HG03159 (cell line): Measurements from ENCODE around the gene DVL2.
"Not testable (repeated sequence)": the region's sequence is repeated elsewhere in the genome, so short reads cannot be mapped to it uniquely, and the experiment has no call there.

Source experiments
- ATAC-seq: cut with Tn5 transposase; IDR thresholded peaks from one replicate; pipeline ENCODE4 v1.9.1; 2021; ENCODE audit warnings: mild to moderate bottlenecking, moderate library complexity; ENCODE audit not compliant: unreplicated experiment

The DVL2 gene

DNA sequence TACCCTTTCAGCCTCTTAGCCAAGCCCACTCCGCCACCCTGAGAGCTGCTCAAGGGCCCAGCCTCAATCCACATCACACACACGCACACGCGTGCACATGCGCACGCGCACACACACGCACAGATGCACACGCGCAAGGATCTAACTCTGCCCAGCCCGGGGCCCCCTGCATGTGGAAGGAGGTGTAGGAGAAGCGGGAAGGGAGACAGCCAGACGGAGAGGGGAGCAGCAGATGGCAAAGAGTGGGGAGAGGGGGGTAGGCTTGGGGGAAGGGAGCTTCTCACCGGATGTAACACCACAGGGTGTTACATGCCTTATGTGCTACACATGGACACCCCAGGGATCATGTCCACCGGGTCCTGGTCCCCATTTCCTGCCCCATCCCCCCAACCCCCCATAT is 30.0 kb downstream of the DVL2 start:
- ATAC-seq, result no peak

DNA sequence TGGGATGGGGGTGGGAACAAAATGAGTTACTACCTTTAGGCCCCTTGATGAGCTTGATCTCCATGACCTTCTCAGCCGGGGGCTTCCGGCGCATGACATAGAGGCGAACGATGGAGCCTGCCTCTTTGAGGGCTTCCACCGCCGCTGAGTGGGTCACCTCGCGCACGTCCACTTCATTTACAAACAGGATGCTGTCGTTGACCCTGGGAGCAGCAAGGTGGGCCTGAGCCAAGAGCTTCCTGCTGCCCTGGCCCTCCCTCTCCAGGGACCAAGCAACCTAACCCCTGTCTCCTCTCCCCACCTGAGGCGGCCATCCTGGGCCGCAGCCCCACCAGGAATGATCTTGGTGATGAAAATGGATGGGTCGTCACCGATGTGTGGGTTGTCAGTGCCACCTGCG is 30.9 kb downstream of the DVL2 start:
- no peak for ATAC-seq

GRCh38 chr17:7196651-7197401 is 37.5 kb downstream of the DVL2 start:
- ATAC-seq, result no peak

GRCh38 chr17:7195971-7196370 is 38.3 kb downstream of the DVL2 start:
- ATAC-seq, result no peak

DNA sequence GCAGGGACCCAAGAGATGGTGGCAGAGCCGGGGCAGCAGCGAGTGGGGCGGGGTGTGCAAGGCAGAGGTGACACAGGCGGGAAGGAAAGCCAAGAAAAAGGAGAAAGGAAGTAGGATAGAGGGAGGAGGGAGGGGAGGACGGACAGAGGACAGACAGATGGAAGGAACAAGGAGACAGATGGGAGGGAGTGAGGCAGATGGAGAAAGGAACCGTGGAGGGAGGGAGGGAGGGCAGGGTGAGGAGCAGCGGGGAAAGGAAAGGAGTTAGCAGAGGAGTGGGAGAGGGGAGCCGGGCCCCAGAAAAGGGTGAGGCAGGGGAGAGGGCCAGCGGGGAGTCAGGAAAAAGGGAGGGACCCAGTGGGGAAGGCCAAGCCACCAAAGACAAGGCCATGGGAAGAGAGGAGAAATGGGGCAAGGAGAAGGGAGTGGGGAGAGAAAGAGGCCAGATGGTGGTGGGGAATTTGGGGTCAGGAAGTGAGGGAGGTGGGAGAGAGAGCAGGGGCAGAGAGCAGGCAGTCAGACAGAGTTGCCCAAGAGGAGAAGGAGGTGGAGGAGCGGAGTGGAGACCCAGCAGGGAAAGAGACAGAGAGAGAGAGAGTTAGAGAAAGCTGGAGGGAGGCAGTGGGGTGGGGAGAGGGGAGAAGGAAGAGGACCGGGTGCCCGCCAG is 41.9 kb downstream of the DVL2 start:
- ATAC-seq, result no peak

DNA sequence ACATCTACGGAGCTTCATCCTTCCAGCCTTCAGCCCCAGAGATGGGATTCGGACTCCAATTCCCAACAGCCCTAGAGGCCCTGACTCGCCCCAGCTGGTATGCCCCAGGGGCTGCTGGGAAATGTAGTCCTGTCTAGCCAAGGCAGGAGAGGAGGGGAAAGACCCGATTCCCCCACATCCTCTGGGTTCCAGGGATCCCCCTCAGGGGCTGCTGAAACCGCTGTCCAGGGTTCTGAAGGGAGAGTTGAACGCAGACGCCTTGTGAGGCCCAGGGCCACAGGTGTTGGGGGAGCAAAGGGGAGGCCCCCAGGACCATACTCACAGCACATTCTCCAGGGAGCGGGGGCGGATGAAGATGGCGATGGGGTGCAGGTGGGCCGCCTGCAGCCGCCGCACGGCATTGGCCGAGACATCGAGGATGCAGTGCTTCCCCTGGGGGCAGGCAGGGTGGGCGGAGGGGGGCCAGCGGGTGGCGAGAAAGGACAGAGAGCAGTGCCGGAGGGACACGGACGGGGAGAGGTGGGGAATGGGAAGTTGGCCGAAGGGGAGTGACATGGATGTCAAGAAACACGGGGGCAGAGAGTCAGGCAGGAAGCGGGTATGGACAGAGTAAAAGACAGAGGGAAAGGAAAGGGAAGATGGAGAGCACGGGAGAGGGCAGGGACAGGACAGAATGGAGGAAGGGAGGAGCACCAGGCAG is 42.6 kb downstream of the DVL2 start:
- ATAC-seq, result no peak

DNA sequence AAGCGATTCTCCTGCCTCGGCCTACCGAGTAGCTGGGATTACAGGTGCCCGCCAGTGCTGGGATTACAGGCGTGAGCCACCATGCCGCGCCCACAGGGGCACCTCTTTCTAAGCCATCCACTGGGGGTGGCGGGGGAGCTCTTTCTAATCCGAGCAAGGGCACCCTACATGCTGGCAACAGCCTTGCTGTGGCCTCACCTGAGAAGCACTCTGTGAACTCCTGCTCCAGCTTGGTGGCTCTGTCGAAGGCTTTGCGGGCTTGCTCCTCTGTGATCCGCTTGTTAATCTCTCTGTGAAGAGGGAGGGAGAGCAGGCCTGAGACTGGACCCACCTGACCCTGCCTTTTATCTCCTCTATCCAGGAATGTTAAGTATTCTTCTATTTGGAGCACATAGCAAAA is 43.2 kb downstream of the DVL2 start:
- no peak for ATAC-seq

DNA sequence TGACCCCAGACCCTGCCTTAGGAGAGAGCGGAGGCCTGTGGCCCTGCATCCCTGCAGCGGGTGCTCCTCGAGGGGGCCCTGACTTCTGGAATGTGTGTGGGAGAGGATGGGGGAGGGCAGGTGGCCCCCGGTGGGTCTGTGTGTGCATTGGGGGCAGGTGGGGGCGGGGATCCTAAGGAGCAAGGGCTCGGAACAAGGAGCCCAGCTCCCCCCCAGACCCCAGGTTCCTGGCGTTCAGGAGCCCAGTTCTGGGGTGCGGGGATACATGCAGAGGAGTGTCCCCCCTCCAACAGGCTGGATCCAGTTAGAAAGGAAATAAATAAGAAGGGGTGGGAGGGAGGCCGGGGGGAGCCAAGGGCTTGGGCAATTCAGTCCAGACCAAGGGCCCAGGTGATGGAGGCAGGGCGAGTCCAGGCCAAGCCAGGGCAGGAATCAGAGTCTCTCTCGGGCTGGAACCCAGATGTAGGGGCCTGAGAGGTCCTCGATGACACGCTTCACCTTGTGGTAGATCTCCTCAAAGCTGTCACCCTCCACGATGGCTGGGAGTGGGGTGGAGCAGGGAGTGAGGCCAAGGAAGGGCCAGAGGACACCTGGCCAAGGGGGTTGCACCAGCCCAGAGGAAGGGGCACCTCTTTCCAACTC is 43.9 kb downstream of the DVL2 start:
- no peak for ATAC-seq

DNA sequence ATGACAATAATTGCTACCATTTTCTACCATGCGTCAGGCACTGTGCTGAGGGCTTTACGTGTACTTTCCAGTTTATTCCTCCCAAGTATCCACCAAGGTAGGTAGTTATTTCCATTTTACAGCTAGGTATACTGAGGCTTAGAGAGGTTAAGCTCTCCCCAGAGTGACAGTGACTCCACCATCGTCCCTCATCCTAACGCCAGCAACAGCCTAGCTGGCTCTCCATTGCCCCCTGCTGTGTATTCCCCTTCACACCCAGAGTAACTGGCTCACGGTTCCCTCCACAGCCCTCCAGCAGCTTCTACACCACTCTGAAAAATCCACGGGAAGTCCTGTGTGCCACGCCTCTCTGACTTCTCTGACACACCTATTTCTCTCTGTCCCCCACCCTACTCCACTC is 48.1 kb downstream of the DVL2 start:
- ATAC-seq, result no peak

DNA sequence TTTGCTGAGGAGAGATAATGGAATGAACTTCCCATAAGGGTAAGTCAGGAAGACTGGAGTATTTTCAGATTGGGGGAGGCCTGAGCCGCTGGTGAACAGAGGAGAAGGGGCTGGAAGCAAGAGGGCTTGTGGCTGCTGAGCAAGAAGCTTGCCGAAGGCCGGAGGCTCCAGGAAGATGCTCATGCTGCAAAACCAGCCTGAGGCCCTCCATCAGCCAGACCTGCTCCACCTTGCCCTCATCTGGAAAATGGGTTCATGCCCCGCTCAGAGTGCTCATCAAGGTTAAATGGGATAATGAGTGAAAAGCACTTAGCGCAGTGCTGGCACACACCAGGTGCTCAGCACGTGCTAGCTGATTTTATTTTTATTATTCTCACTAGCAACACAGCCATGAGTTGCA is 49.7 kb downstream of the DVL2 start:
- no peak for ATAC-seq

GRCh38 chr17:7184091-7184488 is 50.2 kb downstream of the DVL2 start:
- ATAC-seq, result no peak

GRCh38 chr17:7183433-7184090 is 50.8 kb downstream of the DVL2 start:
- ATAC-seq, result no peak

GRCh38 chr17:7182101-7182500 is 52.2 kb downstream of the DVL2 start:
- not testable (repeated sequence) for ATAC-seq

GRCh38 chr17:7179317-7180254 is 54.7 kb downstream of the DVL2 start, which contains the start of gene ASGR1:
TSS of gene ASGR1 (minus strand) at chr17:7179370. CDS start at chr17:7178563, 807 bp downstream.
- no peak for ATAC-seq

DNA sequence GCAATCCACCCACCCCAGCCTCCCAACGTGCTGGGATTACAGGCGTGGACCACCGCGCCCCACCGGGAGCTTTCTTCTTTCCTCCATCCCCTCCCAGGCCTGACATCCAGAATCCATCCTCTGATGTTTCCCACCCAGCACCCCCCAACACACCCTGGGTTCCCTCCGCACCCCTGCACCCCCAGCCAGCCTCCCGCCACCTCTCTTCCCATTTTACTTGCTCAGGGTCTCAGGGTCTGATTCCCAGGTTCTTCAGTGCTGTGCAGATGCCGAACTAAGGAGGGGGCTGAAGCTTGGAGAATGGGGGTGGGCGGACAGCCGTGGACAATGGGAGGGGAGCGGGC is 55.4 kb downstream of the DVL2 start:
- ATAC-seq, result no peak

DNA sequence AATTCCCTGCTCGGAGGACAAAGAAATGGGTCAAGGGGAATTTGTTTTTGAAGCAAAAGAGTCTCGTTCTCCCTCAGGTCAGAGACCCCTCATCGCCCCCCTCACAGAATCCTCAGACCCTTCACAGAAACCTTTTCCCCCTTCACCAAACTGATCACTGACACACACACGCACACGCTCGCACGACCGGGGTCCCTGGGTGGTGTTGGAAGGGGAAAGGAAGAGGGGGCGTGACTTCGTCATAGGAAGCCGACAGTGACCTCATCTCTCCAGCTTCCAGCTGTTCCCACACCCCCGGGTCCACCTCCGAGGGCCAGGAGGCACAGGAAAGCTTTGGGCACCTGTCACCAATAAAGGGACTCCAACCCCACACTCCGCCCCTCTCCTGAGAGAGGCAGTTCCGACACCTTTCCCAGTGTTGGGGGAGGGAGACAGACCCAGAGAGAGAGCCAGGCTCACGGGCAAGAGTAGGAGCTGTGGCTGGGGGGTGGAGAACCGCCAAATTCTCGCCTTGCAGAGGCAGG is 56.3 kb downstream of the DVL2 start:
- no peak for ATAC-seq

DNA sequence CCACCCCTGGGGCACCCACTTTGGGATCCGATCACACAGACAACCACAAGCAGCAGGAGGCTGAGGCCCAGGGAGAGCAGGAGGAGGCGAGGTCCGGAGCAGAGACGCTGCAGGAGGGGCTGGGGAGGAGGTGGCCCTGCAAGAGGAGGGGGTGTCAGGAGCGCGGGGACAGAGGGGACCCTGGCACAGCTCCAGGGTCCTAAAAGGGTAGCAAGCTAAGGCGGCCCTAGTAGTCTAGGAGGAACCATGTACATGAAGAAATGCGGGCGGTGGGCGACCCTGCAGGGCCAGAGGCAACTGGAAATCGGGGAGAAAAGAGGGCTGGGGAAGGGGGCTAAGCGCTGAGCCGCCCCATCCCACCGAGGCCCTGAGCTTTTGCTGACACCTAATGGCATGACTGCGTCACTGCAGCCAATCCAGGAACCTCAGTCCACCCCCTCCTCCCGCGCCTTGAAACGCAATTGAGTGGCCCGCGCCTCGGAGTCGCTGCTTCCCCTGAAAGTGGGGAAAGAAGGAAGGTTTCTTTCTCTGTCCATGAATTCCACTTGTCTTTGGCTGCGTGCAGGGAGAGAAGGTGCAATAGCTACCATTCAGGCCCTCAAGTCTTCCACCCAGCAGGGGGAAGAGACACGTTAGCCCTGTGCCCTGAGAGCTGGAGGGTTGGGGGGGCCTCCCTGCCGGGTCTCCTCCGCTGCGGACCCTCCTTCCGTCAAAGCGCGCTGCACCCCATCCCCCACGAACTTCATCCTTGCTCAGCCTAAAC is 56.9 kb downstream of the DVL2 start:
- no peak for ATAC-seq

DNA sequence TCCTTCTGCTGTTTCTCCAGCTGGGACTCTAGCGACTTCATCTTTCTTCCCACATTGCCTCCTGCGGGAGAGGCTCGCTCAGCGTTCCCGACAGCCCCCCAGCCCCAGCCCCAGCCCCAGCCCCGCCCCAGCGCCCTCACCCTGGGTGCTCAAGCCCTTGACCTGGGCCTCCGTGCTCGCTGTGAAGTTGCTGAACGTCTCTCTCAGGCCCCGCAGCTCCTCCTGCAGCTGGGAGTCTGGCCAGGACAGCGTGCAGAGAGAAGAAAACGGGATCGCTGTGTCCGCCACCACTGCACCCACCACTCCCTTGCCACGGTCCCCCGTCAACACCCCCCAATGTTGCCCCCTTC is 57.5 kb downstream of the DVL2 start:
- ATAC-seq, result no peak
